Measurements from ENCODE around the gene MEOX2.

The MEOX2 gene

GRCh38 chr7:15566476-15566875, 120.0 kb downstream of the MEOX2 start:
- in situ Hi-C loops (cut with MboI; ENCODE audit: low sequenced_read_pairs) = no loop called here

GRCh38 chr7:15561835-15562234, 124.6 kb downstream of the MEOX2 start, which contains the start of gene AGMO:
AGMO (minus strand) TSS chr7:15562015.
- in situ Hi-C loops (cut with MboI; ENCODE audit: low sequenced_read_pairs) = no loop called here
